ENCODE results near the gene ENOX1. TPM values are rescaled to one million over a fixed set of nuclear protein-coding genes. Genes with fewer than 3 reads are reported as not detected.

The ENOX1 gene
- total and polyA plus RNA-seq, 9 of the 15 experiments (the other 6 are each of a cell fraction or from before 2014, with no cell fraction given), result not detected

DNA sequence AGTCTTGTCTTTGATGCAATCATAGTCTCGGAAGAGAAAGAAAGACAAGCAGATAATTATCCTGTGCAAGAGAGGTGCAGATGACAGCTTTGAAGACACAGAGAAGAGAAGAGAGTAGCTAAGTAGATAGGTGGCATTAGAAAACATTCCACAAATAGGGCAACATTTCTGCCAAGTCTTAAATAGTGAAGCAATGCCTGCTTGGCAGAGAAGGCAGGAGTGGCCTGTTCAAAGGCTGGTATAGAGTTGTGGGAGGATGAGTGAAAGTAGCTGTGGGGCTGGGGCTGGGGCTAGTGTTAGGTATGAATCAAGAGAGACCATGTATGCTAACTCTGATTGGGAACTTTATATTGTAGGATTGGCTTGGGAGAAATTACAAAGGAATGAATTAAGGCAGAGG is 457.9 kb downstream of the ENOX1 start (continued):
- TF ChIP-seq, protein P1, sequence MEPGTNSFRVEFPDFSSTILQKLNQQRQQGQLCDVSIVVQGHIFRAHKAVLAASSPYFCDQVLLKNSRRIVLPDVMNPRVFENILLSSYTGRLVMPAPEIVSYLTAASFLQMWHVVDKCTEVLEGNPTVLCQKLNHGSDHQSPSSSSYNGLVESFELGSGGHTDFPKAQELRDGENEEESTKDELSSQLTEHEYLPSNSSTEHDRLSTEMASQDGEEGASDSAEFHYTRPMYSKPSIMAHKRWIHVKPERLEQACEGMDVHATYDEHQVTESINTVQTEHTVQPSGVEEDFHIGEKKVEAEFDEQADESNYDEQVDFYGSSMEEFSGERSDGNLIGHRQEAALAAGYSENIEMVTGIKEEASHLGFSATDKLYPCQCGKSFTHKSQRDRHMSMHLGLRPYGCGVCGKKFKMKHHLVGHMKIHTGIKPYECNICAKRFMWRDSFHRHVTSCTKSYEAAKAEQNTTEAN (CRISPR knock-in tag; IDR thresholded peaks at IDR 0.05), result no peak
- TF ChIP-seq PHF8 (IDR thresholded peaks at IDR 0.05; ENCODE audit: borderline replicate concordance, low read length), result no peak
- no peak for TF ChIP-seq SMARCA4 (IDR thresholded peaks at IDR 0.05)
- TF ChIP-seq ARNT (IDR thresholded peaks at IDR 0.05), result no peak
- TF ChIP-seq, protein P2, sequence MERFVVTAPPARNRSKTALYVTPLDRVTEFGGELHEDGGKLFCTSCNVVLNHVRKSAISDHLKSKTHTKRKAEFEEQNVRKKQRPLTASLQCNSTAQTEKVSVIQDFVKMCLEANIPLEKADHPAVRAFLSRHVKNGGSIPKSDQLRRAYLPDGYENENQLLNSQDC (CRISPR knock-in tag; IDR thresholded peaks at IDR 0.05), result no peak
- TF ChIP-seq, protein P3, sequence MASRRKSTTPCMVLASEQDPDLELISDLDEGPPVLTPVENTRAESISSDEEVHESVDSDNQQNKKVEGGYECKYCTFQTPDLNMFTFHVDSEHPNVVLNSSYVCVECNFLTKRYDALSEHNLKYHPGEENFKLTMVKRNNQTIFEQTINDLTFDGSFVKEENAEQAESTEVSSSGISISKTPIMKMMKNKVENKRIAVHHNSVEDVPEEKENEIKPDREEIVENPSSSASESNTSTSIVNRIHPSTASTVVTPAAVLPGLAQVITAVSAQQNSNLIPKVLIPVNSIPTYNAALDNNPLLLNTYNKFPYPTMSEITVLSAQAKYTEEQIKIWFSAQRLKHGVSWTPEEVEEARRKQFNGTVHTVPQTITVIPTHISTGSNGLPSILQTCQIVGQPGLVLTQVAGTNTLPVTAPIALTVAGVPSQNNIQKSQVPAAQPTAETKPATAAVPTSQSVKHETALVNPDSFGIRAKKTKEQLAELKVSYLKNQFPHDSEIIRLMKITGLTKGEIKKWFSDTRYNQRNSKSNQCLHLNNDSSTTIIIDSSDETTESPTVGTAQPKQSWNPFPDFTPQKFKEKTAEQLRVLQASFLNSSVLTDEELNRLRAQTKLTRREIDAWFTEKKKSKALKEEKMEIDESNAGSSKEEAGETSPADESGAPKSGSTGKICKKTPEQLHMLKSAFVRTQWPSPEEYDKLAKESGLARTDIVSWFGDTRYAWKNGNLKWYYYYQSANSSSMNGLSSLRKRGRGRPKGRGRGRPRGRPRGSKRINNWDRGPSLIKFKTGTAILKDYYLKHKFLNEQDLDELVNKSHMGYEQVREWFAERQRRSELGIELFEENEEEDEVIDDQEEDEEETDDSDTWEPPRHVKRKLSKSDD (conservative IDR thresholded peaks at IDR 0.05; ENCODE audit: low read length), result no peak
- TF ChIP-seq ZNF324 (CRISPR knock-in tag; IDR thresholded peaks at IDR 0.05), result no peak
- no peak for TF ChIP-seq ZNF41 (CRISPR knock-in tag; conservative IDR thresholded peaks at IDR 0.05)
- TF ChIP-seq, protein P4, sequence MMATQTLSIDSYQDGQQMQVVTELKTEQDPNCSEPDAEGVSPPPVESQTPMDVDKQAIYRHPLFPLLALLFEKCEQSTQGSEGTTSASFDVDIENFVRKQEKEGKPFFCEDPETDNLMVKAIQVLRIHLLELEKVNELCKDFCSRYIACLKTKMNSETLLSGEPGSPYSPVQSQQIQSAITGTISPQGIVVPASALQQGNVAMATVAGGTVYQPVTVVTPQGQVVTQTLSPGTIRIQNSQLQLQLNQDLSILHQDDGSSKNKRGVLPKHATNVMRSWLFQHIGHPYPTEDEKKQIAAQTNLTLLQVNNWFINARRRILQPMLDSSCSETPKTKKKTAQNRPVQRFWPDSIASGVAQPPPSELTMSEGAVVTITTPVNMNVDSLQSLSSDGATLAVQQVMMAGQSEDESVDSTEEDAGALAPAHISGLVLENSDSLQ (IDR thresholded peaks at IDR 0.05), result no peak
- no peak for TF ChIP-seq RFX1 (IDR thresholded peaks at IDR 0.05)
- no peak for TF ChIP-seq NCOA4 (IDR thresholded peaks at IDR 0.05; ENCODE audit: partially characterized antibody)
- TF ChIP-seq HMGN3 (IDR thresholded peaks at IDR 0.05; ENCODE audit: borderline replicate concordance, extremely low read depth, insufficient read length, low read depth, low read length), result no peak
